Fibroblast of villous mesenchyme (primary cell): Measurements from ENCODE around the gene GCHFR. TPM values are rescaled to one million over a fixed set of nuclear protein-coding genes. Genes with fewer than 3 reads are reported as not detected.

Experiments
- DNase-seq: peaks from one replicate; pipeline ENCODE4 v3.0.0-alpha.2; 2010; ENCODE audit warnings: low read depth
- H3K4me3 ChIP-seq: 2 replicates; pipeline ENCODE4 v1.5.1; 2011; ENCODE audit warnings: low read depth, mild to moderate bottlenecking, low read length
- total RNA-seq: library from RNA; depleted of rRNA; stranded (reverse); fragments of >200 nt; gene quantifications from 2 replicates; pipeline ENCODE4 v1.2.3, GENCODE V29; 2012
- TF ChIP-seq, protein P1 (sequence below): IDR thresholded peaks from 2 replicates; pipeline ENCODE4 v1.5.1; 2012; ENCODE audit warnings: low read depth, mild to moderate bottlenecking, low read length; ENCODE audit not compliant: insufficient read depth

The GCHFR gene
- total RNA-seq, 1 donor: 2.6 TPM

- peak; percentile 54 for DNase-seq
- H3K4me3 ChIP-seq: peak overlapping the region; percentile 65
- TF ChIP-seq, protein P1, sequence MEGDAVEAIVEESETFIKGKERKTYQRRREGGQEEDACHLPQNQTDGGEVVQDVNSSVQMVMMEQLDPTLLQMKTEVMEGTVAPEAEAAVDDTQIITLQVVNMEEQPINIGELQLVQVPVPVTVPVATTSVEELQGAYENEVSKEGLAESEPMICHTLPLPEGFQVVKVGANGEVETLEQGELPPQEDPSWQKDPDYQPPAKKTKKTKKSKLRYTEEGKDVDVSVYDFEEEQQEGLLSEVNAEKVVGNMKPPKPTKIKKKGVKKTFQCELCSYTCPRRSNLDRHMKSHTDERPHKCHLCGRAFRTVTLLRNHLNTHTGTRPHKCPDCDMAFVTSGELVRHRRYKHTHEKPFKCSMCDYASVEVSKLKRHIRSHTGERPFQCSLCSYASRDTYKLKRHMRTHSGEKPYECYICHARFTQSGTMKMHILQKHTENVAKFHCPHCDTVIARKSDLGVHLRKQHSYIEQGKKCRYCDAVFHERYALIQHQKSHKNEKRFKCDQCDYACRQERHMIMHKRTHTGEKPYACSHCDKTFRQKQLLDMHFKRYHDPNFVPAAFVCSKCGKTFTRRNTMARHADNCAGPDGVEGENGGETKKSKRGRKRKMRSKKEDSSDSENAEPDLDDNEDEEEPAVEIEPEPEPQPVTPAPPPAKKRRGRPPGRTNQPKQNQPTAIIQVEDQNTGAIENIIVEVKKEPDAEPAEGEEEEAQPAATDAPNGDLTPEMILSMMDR: no peak
Observed at GRCh38 chr15:40762919-40763800, 708 bp upstream of the GCHFR start.

DNA sequence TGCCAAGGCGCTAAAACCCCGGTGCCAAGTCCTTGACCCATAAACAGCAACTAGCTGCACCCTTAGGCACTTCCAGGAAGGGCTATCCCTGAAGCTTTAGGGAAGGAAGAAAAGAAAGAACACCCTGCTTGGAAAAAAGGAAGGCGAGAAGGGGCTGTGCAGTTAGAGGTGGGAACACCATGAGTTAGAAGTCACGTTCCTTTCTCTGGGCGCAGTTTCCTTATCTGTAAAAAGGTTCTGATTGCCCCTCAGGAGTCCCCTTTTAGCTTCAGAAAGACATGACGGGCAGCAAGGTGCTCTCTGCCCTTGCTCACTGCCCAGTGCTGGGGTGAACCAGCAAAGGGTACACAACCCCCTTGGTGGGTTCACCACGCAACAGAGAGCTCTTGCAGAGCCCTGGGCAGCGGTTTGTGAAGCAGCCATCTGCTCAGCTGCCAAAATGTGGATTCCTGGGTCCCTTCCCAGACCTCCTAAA is 798 bp downstream of the GCHFR start:
- H3K4me3 ChIP-seq: peak overlapping the region; percentile 65
- no peak for DNase-seq
- TF ChIP-seq, protein P1: no peak

- DNase-seq: no peak
- TF ChIP-seq, protein P1: no peak
- H3K4me3 ChIP-seq: no peak overlapping the region
Observed at GRCh38 chr15:40766194-40766815, 2.4 kb downstream of the GCHFR start.

DNA sequence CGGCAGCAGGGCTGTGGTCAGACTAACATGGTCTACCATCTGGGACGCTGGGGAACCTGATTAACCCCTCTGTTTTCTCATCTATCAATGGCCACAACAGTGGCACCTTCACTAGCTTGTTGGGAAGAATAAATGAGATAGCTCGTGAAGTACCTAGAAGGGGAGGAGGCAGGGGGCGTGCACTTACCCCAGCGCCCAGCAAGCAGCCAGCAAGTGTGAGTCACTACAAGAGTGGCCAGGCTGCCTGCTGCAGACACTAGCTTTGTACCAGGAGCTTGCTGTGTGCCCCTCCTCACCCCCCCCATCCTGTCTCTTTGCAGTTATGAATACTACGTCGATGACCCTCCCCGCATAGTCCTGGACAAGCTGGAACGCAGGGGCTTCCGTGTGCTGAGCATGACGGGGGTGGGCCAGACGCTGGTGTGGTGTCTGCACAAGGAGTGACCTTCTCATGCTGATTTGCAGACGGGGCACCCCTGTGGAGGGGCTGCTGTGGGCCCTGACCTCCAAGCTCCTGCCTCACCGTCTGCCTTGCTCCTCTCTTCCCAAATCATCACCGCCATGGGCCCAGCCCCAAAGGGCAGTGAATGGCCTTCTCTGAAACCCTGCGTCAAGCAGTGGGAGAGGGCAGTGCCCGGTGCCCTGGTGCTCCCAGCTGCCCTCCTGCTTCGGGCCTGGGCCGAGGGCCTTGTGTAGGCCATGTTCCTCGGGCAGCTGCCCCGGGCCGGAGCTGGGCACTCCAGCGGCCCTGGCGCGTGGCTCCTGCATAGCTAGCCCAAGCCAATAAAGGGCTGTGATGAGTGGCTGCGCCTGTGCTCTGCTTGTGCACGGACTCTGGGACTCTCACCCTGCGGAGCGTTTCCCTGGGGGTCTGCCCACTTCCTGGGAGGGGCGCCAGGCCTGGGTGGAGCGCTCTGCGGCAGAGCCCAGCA is 3.3 kb downstream of the GCHFR start:
- no peak overlapping the region for H3K4me3 ChIP-seq
- TF ChIP-seq, protein P1: no peak
- DNase-seq: no peak

DNA sequence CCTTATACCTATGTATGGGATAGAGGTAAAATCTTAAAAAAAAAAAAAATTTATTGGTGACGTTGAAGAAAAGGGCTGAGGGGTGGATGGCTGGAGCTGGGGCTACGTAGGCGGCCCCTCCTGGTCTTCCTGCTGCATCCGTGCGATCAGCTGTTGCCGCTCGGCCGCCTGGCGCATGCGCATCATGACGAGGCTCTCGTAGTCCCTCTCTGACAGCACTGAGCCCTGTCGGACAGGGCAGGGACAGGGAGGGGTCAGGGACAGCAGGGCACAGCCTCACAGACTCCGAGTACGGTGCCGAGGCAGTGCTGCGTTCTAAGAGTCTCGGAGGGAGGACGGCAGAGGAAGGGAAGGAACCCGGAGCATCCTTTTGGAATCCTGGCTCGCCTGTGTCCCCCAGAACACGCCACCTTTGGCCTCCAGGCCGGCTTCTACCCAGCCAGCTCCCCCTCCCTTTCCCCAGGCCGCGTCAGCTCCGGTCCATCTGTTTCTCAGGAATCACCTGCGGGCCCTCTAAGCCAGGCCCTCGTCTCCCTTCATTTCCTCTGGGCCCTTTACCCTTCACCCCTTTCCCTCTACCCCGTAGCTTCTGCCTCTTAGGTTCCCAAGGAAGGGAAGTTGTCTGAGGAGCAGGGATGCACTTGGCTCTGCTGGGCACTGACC is 4.1 kb downstream of the GCHFR start:
- H3K4me3 ChIP-seq: no peak overlapping the region
- TF ChIP-seq, protein P1: no peak
- DNase-seq: no peak
